ENCODE results near the gene TBXAS1. TPM values are rescaled to one million over a fixed set of nuclear protein-coding genes. Genes with fewer than 3 reads are reported as not detected.

TBXAS1 gene
- total RNA-seq, 4 donors from 2014 or later = 23.0 to 128 (median 47.3) TPM

DNA sequence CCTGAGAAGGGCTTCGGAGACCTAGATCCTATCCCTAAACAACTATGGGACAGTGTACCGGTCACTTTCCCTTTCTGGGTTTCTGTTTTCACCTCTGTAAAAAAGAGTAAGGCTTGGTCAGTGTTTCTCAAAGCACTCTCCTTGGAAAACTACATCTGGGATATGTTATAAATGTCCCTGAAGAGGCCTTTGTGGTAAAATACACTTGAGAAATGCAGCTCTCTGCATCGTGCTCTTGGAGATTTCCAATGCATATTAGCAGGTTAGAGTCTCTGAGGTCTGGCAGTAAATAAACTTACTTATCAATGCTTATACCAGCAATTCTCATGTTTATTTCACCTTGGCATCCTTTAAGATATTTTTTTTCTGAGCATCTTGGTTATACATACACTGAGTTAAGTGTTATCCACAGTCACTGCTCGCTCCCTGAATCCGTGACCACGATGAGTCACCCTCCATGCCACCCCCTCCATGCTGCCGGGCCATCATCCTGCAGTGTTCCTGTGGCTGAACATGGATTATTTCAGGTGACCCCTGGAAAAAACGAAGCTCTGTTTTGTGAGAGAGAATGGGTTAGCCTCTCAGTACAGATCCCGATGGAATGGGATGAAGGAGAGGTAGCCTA, 3.3 kb upstream of the TBXAS1 start:
- TF ChIP-seq, protein P1, sequence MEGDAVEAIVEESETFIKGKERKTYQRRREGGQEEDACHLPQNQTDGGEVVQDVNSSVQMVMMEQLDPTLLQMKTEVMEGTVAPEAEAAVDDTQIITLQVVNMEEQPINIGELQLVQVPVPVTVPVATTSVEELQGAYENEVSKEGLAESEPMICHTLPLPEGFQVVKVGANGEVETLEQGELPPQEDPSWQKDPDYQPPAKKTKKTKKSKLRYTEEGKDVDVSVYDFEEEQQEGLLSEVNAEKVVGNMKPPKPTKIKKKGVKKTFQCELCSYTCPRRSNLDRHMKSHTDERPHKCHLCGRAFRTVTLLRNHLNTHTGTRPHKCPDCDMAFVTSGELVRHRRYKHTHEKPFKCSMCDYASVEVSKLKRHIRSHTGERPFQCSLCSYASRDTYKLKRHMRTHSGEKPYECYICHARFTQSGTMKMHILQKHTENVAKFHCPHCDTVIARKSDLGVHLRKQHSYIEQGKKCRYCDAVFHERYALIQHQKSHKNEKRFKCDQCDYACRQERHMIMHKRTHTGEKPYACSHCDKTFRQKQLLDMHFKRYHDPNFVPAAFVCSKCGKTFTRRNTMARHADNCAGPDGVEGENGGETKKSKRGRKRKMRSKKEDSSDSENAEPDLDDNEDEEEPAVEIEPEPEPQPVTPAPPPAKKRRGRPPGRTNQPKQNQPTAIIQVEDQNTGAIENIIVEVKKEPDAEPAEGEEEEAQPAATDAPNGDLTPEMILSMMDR (IDR thresholded peaks at IDR 0.05; ENCODE audit: low read depth) = no peak

DNA sequence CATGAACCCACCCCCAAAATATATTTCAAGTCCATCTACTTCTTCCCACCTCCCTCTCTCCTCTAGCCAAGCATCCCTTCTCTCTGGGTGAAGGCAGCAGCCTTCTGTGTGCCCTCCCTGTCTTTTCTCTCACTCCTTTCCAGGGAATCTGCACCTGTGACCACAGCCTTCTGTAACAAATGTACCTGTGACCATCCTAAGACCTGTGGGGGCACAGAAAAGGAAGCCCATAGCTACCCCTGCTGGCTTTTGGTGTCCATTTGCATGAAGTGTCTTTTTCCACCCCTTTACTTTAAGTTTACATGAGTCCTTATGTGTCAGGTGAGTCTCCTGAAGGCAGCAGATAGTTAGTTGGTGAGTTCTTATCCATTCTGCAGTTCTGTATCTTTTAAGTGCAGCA, 2.0 kb upstream of the TBXAS1 start:
- TF ChIP-seq, protein P1 (IDR thresholded peaks at IDR 0.05; ENCODE audit: low read depth) = no peak

DNA sequence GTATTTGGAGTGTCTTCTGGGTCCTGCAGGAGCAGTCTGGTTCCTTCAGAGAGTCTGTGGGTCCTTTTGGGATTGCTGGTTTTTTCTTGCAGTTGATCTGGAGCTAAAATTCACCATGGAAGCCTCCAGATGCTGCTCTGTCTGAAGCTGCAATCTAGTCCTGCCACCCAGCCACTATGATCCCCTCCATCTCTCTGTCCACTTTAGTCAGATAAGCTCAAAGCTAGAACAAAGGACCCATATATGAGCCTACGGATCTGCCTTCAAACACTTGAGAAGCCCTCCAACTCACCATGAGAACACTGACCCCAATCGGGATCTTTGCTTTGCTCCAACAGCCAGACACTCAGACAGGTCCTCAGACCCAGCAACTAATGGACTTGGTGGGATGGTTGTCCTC, 618 bp upstream of the TBXAS1 start:
- TF ChIP-seq, protein P1 (IDR thresholded peaks at IDR 0.05; ENCODE audit: low read depth) = no peak

DNA sequence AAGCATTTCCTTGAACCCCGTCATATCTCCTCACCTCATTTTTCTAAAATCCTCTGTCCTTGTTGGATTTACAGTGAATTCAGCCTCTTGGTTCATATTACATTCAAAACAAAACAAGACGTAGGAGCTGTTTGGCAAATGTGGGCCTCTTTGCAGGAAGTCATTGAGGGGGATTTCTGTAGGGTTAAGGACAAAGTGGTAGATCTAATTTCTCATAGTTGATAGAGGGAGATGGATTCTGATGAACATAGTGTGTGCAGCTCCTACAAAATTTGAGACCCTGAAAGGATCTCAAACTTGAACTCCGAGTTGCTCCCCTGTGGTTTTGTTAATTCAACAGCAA, 682 bp downstream of the TBXAS1 start:
- TF ChIP-seq, protein P1 (IDR thresholded peaks at IDR 0.05; ENCODE audit: low read depth) = no peak

DNA sequence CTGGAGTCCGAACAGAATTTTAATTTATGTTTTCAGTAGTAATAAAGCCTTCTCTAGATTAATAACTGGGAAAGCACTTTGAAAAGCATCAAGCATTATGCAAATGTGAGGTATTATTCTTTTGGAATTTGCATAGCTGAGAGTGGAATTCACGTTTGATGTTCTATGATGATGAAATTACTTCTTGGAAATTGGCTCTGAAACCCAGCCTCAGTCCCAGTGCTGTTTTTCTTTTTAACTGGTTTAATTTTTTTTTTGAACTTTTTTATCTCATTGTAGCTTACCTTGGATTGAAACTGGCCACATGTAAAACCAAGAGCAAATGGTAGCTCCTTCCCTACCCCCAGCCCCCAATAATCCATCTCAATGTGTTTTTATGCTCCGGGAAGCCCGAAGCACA, 1.2 kb downstream of the TBXAS1 start:
- TF ChIP-seq, protein P1 (IDR thresholded peaks at IDR 0.05; ENCODE audit: low read depth) = no peak

DNA sequence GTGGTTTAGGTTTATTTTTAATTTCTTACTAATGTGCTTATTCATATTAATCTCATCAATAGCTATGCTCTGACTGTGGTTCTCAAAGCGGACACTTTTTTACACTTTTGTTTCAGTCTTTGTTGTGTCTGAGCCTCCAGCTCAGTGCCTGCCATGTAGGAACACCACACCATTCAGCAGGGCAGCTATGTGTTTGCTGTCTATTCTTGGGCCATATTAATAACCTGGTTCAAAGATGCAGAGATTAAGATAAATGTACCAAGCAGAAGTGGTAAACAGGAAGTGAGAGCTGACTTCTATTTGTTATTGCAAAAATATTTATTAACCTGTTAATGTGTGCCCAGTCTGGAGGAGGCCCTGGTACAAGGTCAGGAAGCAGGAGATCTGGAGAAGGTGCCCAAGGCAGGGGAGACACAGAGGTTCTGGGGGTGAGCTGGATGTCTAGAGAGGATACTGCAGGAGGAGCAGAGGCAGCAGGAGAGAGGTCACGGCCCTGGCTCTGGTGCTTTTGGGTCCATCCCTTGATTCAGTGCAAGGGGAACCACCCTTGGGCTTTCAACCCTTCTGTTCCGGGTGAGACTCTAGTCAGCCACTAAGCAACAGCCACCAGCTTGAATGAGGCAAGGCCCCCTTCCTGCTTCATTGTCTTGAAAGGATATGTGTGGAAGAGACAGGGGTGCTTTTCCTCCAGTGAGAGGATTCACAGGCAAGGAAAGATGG, 1.9 kb downstream of the TBXAS1 start:
- TF ChIP-seq, protein P1 (IDR thresholded peaks at IDR 0.05; ENCODE audit: low read depth) = no peak

DNA sequence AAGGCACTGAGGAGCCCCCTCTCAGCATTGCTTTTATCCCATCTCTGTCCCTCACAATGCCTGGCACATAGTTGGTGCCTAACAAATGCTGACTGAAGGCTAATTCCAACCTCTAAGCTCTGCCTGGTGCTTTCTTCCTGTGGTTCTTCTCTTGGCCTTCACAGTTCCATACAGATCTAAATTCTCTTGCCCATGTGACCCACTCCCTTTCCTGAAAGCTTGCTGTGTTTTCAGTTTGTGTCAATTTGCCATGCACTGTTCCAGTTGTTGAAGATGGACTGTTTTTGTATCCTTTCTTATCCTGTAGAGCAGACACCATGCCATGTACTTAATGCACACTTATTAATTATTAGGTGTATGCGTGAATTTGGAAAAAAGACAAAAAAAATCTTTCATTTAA, 9.2 kb downstream of the TBXAS1 start:
- TF ChIP-seq, protein P1 (IDR thresholded peaks at IDR 0.05; ENCODE audit: low read depth) = no peak
